ENCODE measurements around the gene MARF1.
"Not testable (repeated sequence)": the region's sequence is repeated elsewhere in the genome, so short reads cannot be mapped to it uniquely, and the experiment has no call there.

GRCh38 chr16:15644962-15645465 lies 2.1 kb upstream of the MARF1 start:
- not testable (repeated sequence) for TF ChIP-seq POLR2AphosphoS5 (IDR thresholded peaks at IDR 0.05); CTCF (IDR thresholded peaks at IDR 0.05); EP300 (IDR thresholded peaks at IDR 0.05; ENCODE audit: low read depth)

All from transverse colon (tissue), 4 donors.